Lower leg skin (tissue), 3 donors: ENCODE results near the gene P2RY8.

Experiments used
- CTCF ChIP-seq, 3 donors: fragments of 450-650 bp; IDR thresholded peaks; one replicate each; pipeline ENCODE4 v1.5.1; 2016; ENCODE audit warnings: antibody characterized with exemption in 3 of 3, mild to moderate bottlenecking in 3 of 3, moderate library complexity in 2 of 3
- POLR2A ChIP-seq, 2 donors: fragments of 450-650 bp; IDR thresholded peaks; one replicate each; pipeline ENCODE4 v1.6.1; 2016 to 2017; ENCODE audit warnings: antibody characterized with exemption in 2 of 2, mild to moderate bottlenecking in 1 of 2, moderate library complexity in 1 of 2

GRCh38 chrX:1488745-1489144, 48.2 kb downstream of the P2RY8 start:
- TF ChIP-seq CTCF (IDR thresholded peaks at IDR 0.05), result no peak
- no peak for TF ChIP-seq POLR2A (IDR thresholded peaks at IDR 0.05)
